ENCODE data around the gene ADCK2.
"Not testable (repeated sequence)": the region's sequence is repeated elsewhere in the genome, so short reads cannot be mapped to it uniquely, and the experiment has no call there.

The ADCK2 gene

GRCh38 chr7:140674899-140675701 lies 2.4 kb downstream of the ADCK2 start:
- FAIRE-seq (no peak), DNase-seq (ENCODE audit: insufficient read length, low spot score) (no peak)
- TF ChIP-seq CTCF (IDR thresholded peaks at IDR 0.05; ENCODE audit: insufficient read depth, missing control alignments) = peak; percentile 59

GRCh38 chr7:140675726-140676125 lies 3.0 kb downstream of the ADCK2 start:
- no peak for FAIRE-seq
- no peak for DNase-seq (ENCODE audit: insufficient read length, low spot score)
- no peak for TF ChIP-seq CTCF (IDR thresholded peaks at IDR 0.05; ENCODE audit: insufficient read depth, missing control alignments)

GRCh38 chr7:140676306-140676705 lies 3.6 kb downstream of the ADCK2 start:
- TF ChIP-seq CTCF (IDR thresholded peaks at IDR 0.05; ENCODE audit: insufficient read depth, missing control alignments) = no peak
- no peak for FAIRE-seq
- DNase-seq (ENCODE audit: insufficient read length, low spot score) = no peak

- not testable (repeated sequence) for DNase-seq (ENCODE audit: insufficient read length, low spot score); FAIRE-seq
Measured at GRCh38 chr7:140676956-140677355, 4.2 kb downstream of the ADCK2 start.

- DNase-seq (ENCODE audit: insufficient read length, low spot score) (no peak), FAIRE-seq (no peak)
- TF ChIP-seq CTCF (IDR thresholded peaks at IDR 0.05; ENCODE audit: insufficient read depth, missing control alignments) = no peak
Measured at GRCh38 chr7:140677496-140677895, 4.8 kb downstream of the ADCK2 start.

- TF ChIP-seq CTCF (IDR thresholded peaks at IDR 0.05; ENCODE audit: insufficient read depth, missing control alignments) = no peak
Measured at GRCh38 chr7:140678081-140678815, 5.5 kb downstream of the ADCK2 start.

GRCh38 chr7:140678816-140679130 lies 6.0 kb downstream of the ADCK2 start:
- no peak for TF ChIP-seq CTCF (IDR thresholded peaks at IDR 0.05; ENCODE audit: insufficient read depth, missing control alignments)
- DNase-seq (ENCODE audit: insufficient read length, low spot score) (no peak), FAIRE-seq (no peak)

More at GRCh38 chr7:140678081-140678815, 5.5 kb downstream of the ADCK2 start:
- DNase-seq (ENCODE audit: insufficient read length, low spot score) (no peak), FAIRE-seq (no peak)
